ENCODE results near the gene TRAF4.

The TRAF4 gene

GRCh38 chr17:28743243-28744103, at the start of gene TRAF4:
Gene TRAF4 (plus strand): TSS chr17:28744011. CDS start chr17:28744113, 102 bp downstream.
- DNase-seq: peak; percentile 90

GRCh38 chr17:28698253-28698941, 45.4 kb upstream of the TRAF4 start:
- no peak for DNase-seq

- no peak for DNase-seq
These were observed 43.5 kb upstream of the TRAF4 start for GRCh38 chr17:28700278-28700677.

GRCh38 chr17:28700830-28701492, 42.9 kb upstream of the TRAF4 start:
- DNase-seq: no peak

GRCh38 chr17:28702026-28702751, 41.6 kb upstream of the TRAF4 start:
- no peak for DNase-seq

- DNase-seq: no peak
These were observed 41.1 kb upstream of the TRAF4 start for GRCh38 chr17:28702752-28703150.

GRCh38 chr17:28703552-28704218, 40.1 kb upstream of the TRAF4 start:
- no peak for DNase-seq

- DNase-seq: no peak
These were observed 39.5 kb upstream of the TRAF4 start for GRCh38 chr17:28704219-28704858.

GRCh38 chr17:28705074-28705659, 38.6 kb upstream of the TRAF4 start:
- no peak for DNase-seq

GRCh38 chr17:28705728-28706334, 38.0 kb upstream of the TRAF4 start:
- DNase-seq: no peak

- DNase-seq: no peak
These were observed 37.1 kb upstream of the TRAF4 start for GRCh38 chr17:28706471-28707338.

- DNase-seq: no peak
These were observed 36.5 kb upstream of the TRAF4 start for GRCh38 chr17:28707339-28707720.

- peak; percentile 92 to 96 for DNase-seq
These were observed 32.7 kb upstream of the TRAF4 start for GRCh38 chr17:28710861-28711722.

GRCh38 chr17:28711723-28712031, 32.1 kb upstream of the TRAF4 start, which contains the start of gene PROCA1:
Gene PROCA1 (minus strand): TSS chr17:28711888. CDS start chr17:28711660, 228 bp downstream.
- DNase-seq: no peak

GRCh38 chr17:28712032-28712704, 31.6 kb upstream of the TRAF4 start:
- DNase-seq: peak; percentile 79 to 82

- DNase-seq: no peak
These were observed 31.0 kb upstream of the TRAF4 start for GRCh38 chr17:28712705-28713415.

GRCh38 chr17:28714281-28714680, 29.5 kb upstream of the TRAF4 start:
- no peak for DNase-seq

- DNase-seq: no peak
These were observed 28.6 kb upstream of the TRAF4 start for GRCh38 chr17:28715217-28715616.

Measured in activated T-cell treated with anti-CD3 and anti-CD28 coated beads, Interleukin-2, amount 50 U/mL, for 48 hours (primary cell).